SK-N-SH treated with all-trans-retinoic acid at 6 μM for 48 hours (cell line): ENCODE data around the gene HMBS.

Source experiments
- ATAC-seq: fragments of 200-7000 bp; cut with Tn5 transposase; 3 replicates; pipeline ENCODE4 v1.9.1; 2020; ENCODE audit warnings: mild to moderate bottlenecking, moderate library complexity
- BACH2 ChIP-seq: fragments of 250-450 bp; sonication (Bioruptor Pico); IDR thresholded peaks from 2 replicates; pipeline ENCODE4 v1.9.0; 2021; ENCODE audit warnings: mild to moderate bottlenecking, borderline replicate concordance
- CREB5 ChIP-seq: fragments of 250-450 bp; sonication (Bioruptor Pico); IDR thresholded peaks from 2 replicates; pipeline ENCODE4 v1.5.1; 2020; ENCODE audit warnings: low read depth, mild to moderate bottlenecking, moderate library complexity
- CSDC2 ChIP-seq: fragments of 250-450 bp; sonication (Bioruptor Pico); IDR thresholded peaks from 2 replicates; pipeline ENCODE4 v1.5.0; 2020; ENCODE audit warnings: mild to moderate bottlenecking, moderate library complexity
- ESRRG ChIP-seq: fragments of 250-450 bp; sonication (Bioruptor Pico); IDR thresholded peaks from 2 replicates; pipeline ENCODE4 v1.6.1; 2021; ENCODE audit warnings: mild to moderate bottlenecking
- GLIS3 ChIP-seq: fragments of 250-450 bp; sonication (Bioruptor Pico); IDR thresholded peaks from 2 replicates; pipeline ENCODE4 v1.5.0; 2020; ENCODE audit warnings: mild to moderate bottlenecking, moderate library complexity
- ISL1 ChIP-seq: fragments of 250-450 bp; sonication (Bioruptor Pico); IDR thresholded peaks from 2 replicates; pipeline ENCODE4 v2.1.2; 2022; ENCODE audit warnings: mild to moderate bottlenecking, moderate library complexity
- OSR1 ChIP-seq: fragments of 250-450 bp; sonication (Bioruptor Pico); IDR thresholded peaks from 2 replicates; pipeline ENCODE4 v1.8.0; 2022; ENCODE audit warnings: moderate library complexity, mild to moderate bottlenecking, inconsistent platforms
- POU6F1 ChIP-seq: fragments of 250-450 bp; sonication (Bioruptor Pico); IDR thresholded peaks from 2 replicates; pipeline ENCODE4 v1.8.0; 2021; ENCODE audit warnings: low read depth, mild to moderate bottlenecking, moderate library complexity, borderline replicate concordance
- PPARA ChIP-seq: fragments of 250-450 bp; sonication (Bioruptor Pico); IDR thresholded peaks from 2 replicates; pipeline ENCODE4 v1.5.0; 2020; ENCODE audit warnings: mild to moderate bottlenecking, borderline replicate concordance
- RARB ChIP-seq: fragments of 250-450 bp; sonication (Bioruptor Pico); IDR thresholded peaks from 2 replicates; pipeline ENCODE4 v1.8.0; 2021; ENCODE audit warnings: mild to moderate bottlenecking, moderate library complexity
- SNAI2 ChIP-seq: fragments of 250-450 bp; sonication (Bioruptor Pico); IDR thresholded peaks from 2 replicates; pipeline ENCODE4 v1.5.0; 2020; ENCODE audit warnings: mild to moderate bottlenecking, moderate library complexity
- TCF4 ChIP-seq: fragments of 250-450 bp; sonication (Bioruptor Pico); IDR thresholded peaks from 2 replicates; pipeline ENCODE4 v1.8.0; 2021; ENCODE audit warnings: mild to moderate bottlenecking, moderate library complexity, borderline replicate concordance
- TOX ChIP-seq: fragments of 250-450 bp; sonication (Bioruptor Pico); IDR thresholded peaks from 2 replicates; pipeline ENCODE4 v1.8.0; 2021; ENCODE audit warnings: mild to moderate bottlenecking, moderate library complexity, borderline replicate concordance
- TSHZ2 ChIP-seq: fragments of 250-450 bp; sonication (Bioruptor Pico); IDR thresholded peaks from 2 replicates; pipeline ENCODE4 v1.5.0; 2020; ENCODE audit warnings: mild to moderate bottlenecking, moderate library complexity
- ZC3H10 ChIP-seq: fragments of 250-450 bp; sonication (Bioruptor Pico); IDR thresholded peaks from 2 replicates; pipeline ENCODE4 v1.5.1; 2021; ENCODE audit warnings: mild to moderate bottlenecking, moderate library complexity
- ZFP3 ChIP-seq: fragments of 250-450 bp; sonication (Bioruptor Pico); IDR thresholded peaks from 2 replicates; pipeline ENCODE4 v1.5.0; 2020; ENCODE audit warnings: mild to moderate bottlenecking, moderate library complexity
- ZFP30 ChIP-seq: fragments of 450-650 bp; formaldehyde crosslinking; IDR thresholded peaks from 2 replicates; pipeline ENCODE4 v1.5.0; 2022; ENCODE audit warnings: mild to moderate bottlenecking, moderate library complexity
- ZNF565 ChIP-seq: fragments of 450-650 bp; formaldehyde crosslinking; conservative IDR thresholded peaks from 2 replicates; pipeline ENCODE4 v1.5.0; 2020; ENCODE audit warnings: low read depth, mild to moderate bottlenecking, moderate library complexity
- ZNF70 ChIP-seq: fragments of 450-650 bp; formaldehyde crosslinking; IDR thresholded peaks from 2 replicates; pipeline ENCODE4 v1.5.0; 2020; ENCODE audit warnings: mild to moderate bottlenecking, moderate library complexity
- ZNF8 ChIP-seq: fragments of 450-650 bp; formaldehyde crosslinking; IDR thresholded peaks from 2 replicates; pipeline ENCODE4 v1.5.0; 2020; ENCODE audit warnings: mild to moderate bottlenecking, moderate library complexity
- TF ChIP-seq, protein P1 (sequence below): fragments of 250-450 bp; sonication (Bioruptor Pico); IDR thresholded peaks from 2 replicates; pipeline ENCODE4 v1.5.1; 2021; ENCODE audit warnings: mild to moderate bottlenecking, moderate library complexity
- TF ChIP-seq, protein P2 (sequence below): fragments of 250-450 bp; sonication (Bioruptor Pico); IDR thresholded peaks from 2 replicates; pipeline ENCODE4 v1.8.0; 2020; ENCODE audit warnings: mild to moderate bottlenecking, moderate library complexity, borderline replicate concordance

The HMBS gene

DNA sequence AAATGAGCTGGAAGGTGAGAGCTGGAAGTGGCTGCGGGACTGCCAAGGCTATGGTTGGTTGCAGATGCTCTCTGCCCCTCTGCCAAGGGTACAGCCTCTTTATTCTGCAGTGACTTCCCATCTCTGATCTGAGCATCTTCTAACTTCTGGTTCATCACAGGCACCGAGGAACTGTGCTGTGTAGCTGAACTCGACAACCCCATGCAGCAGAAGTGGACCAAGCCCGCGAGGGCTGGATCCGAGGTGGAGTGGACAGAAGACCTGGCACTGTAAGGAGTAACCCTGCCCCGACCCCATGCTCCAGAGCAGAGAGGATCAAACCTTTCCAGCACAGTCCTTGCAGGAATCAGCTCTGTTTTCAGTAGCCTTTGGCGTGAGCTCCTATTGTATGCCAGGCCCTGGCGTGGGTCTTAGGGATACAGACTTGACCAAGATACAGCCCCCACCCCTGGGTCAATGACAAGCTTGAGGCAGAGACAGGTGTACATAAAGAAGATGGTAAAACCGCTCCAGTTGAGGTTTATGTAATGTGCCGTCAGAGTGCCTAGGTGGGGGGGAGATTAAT is 26.8 kb downstream of the HMBS start:
- TF ChIP-seq TOX (CRISPR knock-in tag) = no peak
- TF ChIP-seq, protein P1, sequence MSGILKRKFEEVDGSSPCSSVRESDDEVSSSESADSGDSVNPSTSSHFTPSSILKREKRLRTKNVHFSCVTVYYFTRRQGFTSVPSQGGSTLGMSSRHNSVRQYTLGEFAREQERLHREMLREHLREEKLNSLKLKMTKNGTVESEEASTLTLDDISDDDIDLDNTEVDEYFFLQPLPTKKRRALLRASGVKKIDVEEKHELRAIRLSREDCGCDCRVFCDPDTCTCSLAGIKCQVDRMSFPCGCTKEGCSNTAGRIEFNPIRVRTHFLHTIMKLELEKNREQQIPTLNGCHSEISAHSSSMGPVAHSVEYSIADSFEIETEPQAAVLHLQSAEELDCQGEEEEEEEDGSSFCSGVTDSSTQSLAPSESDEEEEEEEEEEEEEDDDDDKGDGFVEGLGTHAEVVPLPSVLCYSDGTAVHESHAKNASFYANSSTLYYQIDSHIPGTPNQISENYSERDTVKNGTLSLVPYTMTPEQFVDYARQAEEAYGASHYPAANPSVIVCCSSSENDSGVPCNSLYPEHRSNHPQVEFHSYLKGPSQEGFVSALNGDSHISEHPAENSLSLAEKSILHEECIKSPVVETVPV (CRISPR knock-in tag) = no peak
- TF ChIP-seq BACH2 (CRISPR knock-in tag) = no peak
- no peak for TF ChIP-seq ZNF8
- no peak for TF ChIP-seq RARB (CRISPR knock-in tag)
- TF ChIP-seq TCF4 (CRISPR knock-in tag) = no peak
- no peak for TF ChIP-seq POU6F1 (CRISPR knock-in tag)
- TF ChIP-seq ZFP3 (CRISPR knock-in tag) = no peak
- TF ChIP-seq ESRRG (CRISPR knock-in tag) = no peak
- TF ChIP-seq CREB5 = no peak
- TF ChIP-seq TSHZ2 (CRISPR knock-in tag) = no peak
- no peak for TF ChIP-seq ISL1 (CRISPR knock-in tag)
- no peak for TF ChIP-seq OSR1 (CRISPR knock-in tag)
- no peak for TF ChIP-seq ZNF565 (CRISPR knock-in tag)
- TF ChIP-seq CSDC2 (CRISPR knock-in tag) = no peak
- no peak for TF ChIP-seq GLIS3 (CRISPR knock-in tag)
- TF ChIP-seq, protein P2, sequence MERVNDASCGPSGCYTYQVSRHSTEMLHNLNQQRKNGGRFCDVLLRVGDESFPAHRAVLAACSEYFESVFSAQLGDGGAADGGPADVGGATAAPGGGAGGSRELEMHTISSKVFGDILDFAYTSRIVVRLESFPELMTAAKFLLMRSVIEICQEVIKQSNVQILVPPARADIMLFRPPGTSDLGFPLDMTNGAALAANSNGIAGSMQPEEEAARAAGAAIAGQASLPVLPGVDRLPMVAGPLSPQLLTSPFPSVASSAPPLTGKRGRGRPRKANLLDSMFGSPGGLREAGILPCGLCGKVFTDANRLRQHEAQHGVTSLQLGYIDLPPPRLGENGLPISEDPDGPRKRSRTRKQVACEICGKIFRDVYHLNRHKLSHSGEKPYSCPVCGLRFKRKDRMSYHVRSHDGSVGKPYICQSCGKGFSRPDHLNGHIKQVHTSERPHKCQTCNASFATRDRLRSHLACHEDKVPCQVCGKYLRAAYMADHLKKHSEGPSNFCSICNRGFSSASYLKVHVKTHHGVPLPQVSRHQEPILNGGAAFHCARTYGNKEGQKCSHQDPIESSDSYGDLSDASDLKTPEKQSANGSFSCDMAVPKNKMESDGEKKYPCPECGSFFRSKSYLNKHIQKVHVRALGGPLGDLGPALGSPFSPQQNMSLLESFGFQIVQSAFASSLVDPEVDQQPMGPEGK (CRISPR knock-in tag) = no peak
- no peak for TF ChIP-seq SNAI2 (CRISPR knock-in tag)
- no peak for TF ChIP-seq ZNF70 (CRISPR knock-in tag)
- no peak for ATAC-seq

DNA sequence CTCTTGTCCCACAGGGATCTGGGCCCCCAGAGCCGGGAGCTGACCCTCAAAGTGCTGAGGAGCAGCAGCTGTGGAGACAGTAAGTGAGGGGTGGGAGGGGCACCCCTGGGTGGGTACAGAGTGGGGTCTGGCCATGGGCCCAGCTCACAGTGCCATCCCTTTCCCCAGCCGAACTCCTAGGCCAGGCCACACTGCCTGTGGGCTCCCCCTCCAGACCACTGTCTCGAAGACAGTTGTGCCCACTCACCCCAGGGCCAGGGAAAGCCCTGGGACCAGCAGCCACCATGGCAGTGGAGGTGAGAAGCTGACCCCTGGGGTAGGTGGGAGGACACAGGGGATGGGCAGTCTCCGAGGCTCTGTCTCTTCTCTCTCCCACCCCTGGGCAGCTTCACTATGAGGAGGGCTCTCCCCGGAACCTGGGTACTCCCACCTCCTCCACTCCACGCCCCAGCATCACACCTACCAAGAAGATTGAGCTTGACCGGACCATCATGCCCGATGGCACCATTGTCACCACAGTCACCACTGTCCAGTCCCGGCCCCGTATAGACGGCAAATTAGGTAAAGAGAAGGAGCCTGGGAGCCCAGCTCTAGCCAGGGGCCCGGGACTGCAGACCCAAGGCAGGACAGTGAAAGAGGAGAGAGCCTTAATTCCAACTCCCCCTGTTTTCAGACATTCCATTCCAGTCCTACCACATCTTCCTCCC is 27.8 kb downstream of the HMBS start:
- ATAC-seq = no peak
- TF ChIP-seq ZC3H10 (no peak), GLIS3 (CRISPR knock-in tag) (no peak), TCF4 (CRISPR knock-in tag) (no peak), ZFP3 (CRISPR knock-in tag) (no peak), ZFP30 (no peak), TSHZ2 (CRISPR knock-in tag) (no peak), POU6F1 (CRISPR knock-in tag) (no peak), BACH2 (CRISPR knock-in tag) (no peak), PPARA (CRISPR knock-in tag) (no peak)
- TF ChIP-seq, protein P1 (CRISPR knock-in tag) = no peak
- TF ChIP-seq, all 23 proteins: peak for 0
